ENCODE measurements around the gene NCAPH2. TPM values are rescaled to one million over a fixed set of nuclear protein-coding genes. Genes with fewer than 3 reads are reported as not detected.

NCAPH2 gene
- total and polyA plus RNA-seq, 2 experiments from 2014 or later = 28.6 to 61.0 TPM

DNA sequence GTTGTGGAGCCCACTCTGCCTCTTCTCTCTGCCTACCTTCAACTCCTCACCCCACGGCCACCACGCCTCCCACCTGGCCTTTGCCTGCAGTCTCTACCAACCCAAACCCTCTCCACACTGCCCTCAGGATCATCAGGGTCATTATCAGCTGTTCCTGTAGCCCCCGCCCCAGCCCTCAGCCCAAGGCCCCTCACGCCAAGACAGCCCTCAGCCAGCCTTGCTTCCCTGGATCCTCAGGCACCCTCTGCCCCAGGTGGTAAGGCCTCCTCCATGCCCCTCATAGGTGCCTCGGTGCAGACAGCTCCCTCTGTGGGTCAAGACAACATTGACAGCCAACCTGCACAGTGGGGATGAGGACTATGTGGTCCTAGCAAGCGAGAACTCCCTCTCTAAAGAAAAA, 34.9 kb upstream of the NCAPH2 start:
- peak; percentile 34 for DNase-seq
- peak overlapping the region; percentile 88 for H3K4me2 ChIP-seq (ENCODE audit: unreplicated experiment)

DNA sequence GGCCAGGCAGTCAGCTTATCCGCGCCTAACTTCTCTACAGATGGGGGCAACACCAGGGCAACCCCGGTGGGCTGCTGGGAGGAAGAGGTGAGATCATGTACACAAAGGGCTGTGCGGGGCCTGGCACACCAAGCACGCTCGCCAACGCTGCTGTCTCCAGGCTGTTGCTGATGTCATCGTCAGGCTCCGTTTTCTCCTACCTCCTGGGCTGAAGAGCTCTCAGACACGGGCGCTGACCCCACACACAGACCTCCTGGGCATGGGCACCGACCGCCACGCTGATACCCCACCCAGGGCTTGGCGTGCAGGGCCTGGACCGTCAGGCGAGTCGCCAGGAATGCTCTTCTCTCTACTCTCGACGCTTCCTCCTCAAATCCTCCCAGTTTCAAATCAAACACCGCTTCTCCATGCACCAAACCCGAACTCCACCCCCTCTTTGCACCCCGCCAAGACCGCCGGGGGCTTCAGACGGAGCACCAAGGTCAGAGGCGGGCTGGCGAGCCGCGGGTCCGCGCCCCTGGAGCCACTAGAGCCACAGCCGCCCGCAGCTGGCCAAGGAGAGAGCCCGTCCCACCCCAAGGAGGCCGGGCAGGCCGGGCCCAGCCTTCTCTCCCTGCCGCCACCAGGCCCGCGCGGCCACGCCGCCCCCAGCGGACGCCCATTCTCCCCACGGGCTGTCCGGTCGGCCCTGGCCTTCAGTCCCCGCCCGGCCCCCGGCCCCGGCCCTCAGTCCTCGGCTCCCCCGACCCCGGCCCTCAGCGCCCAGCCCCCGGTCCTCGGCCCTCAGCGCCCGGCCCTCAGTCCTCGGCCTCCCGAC, 34.0 kb upstream of the NCAPH2 start:
- in situ Hi-C loops (cut with MboI) = no loop called here
- peak overlapping the region; percentile 74 for H3K27ac ChIP-seq
- peak; percentile 90 for DNase-seq
- no peaks in the 10 kb centered on the region for H3K27me3 ChIP-seq (replicated peaks; ENCODE audit: insufficient read depth)
- peak overlapping the region; percentile 80 for H3K4me3 ChIP-seq
- H3F3A ChIP-seq (ENCODE audit: insufficient read depth) = no peaks in the 10 kb centered on the region
- H3K9me2 ChIP-seq (ENCODE audit: insufficient read depth) = no peaks in the 10 kb centered on the region
- H3K4me2 ChIP-seq (ENCODE audit: unreplicated experiment) = peak overlapping the region; percentile 88
- peaks cover 56% of the 10 kb centered on the region for H3K79me2 ChIP-seq (ENCODE audit: insufficient read depth)
- H3K9ac ChIP-seq = peak overlapping the region; percentile 83
- TF ChIP-seq EZH2 (IDR thresholded peaks at IDR 0.05; ENCODE audit: insufficient read depth, poor library complexity, severe bottlenecking) = no peak
- TF ChIP-seq EZH2phosphoT487 (IDR thresholded peaks at IDR 0.05; ENCODE audit: insufficient read depth, low read depth) = no peak
- 2% methylated on average over 32 to 58 of the region's 62 CpGs for WGBS, 2 experiments (ENCODE audit: low coverage in 1 of 2, low lambda C conversion rate in 2 of 2, missing lambda C conversion rate in 2 of 2)
- H3K36me3 ChIP-seq (ENCODE audit: low read depth) = no peaks in the 10 kb centered on the region
- H4K20me1 ChIP-seq (ENCODE audit: insufficient read depth) = no peaks in the 10 kb centered on the region; the same call in 1 of the 2 replicates
- no peak overlapping the region for H2AFZ ChIP-seq
- H3K9me3 ChIP-seq (ENCODE audit: low read depth) = no peaks in the 10 kb centered on the region
- peaks cover 27% of the 10 kb centered on the region for H3K4me1 ChIP-seq (ENCODE audit: insufficient read depth)

More for the DNA sequence above, 34.9 kb upstream of the NCAPH2 start:
- TF ChIP-seq EZH2phosphoT487 (IDR thresholded peaks at IDR 0.05; ENCODE audit: insufficient read depth, low read depth) (no peak), EZH2 (IDR thresholded peaks at IDR 0.05; ENCODE audit: insufficient read depth, poor library complexity, severe bottlenecking) (no peak)
- in situ Hi-C loops (cut with MboI) = no loop called here
- H3K4me1 ChIP-seq (ENCODE audit: insufficient read depth) = peaks cover 27% of the 10 kb centered on the region
- no peaks in the 10 kb centered on the region for H3K9me2 ChIP-seq (ENCODE audit: insufficient read depth)
- H3K4me3 ChIP-seq = peak overlapping the region; percentile 80
- H3K9me3 ChIP-seq (ENCODE audit: low read depth) = no peaks in the 10 kb centered on the region
- H3K79me2 ChIP-seq (ENCODE audit: insufficient read depth) = peaks cover 66% of the 10 kb centered on the region
- H2AFZ ChIP-seq = no peak overlapping the region
- peak overlapping the region; percentile 74; the same call in 1 of the 2 replicates for H3K27ac ChIP-seq
- no peaks in the 10 kb centered on the region for H3F3A ChIP-seq (ENCODE audit: insufficient read depth)
- H4K20me1 ChIP-seq (ENCODE audit: insufficient read depth) = no peaks in the 10 kb centered on the region; the same call in 1 of the 2 replicates
- H3K9ac ChIP-seq = peak overlapping the region; percentile 83
- H3K27me3 ChIP-seq (replicated peaks; ENCODE audit: insufficient read depth) = no peaks in the 10 kb centered on the region
- H3K36me3 ChIP-seq (ENCODE audit: low read depth) = no peaks in the 10 kb centered on the region
- 83 to 86% methylated on average over 6 of the region's 6 CpGs for WGBS, 2 experiments (ENCODE audit: low coverage in 1 of 2, low lambda C conversion rate in 2 of 2, missing lambda C conversion rate in 2 of 2)

DNA sequence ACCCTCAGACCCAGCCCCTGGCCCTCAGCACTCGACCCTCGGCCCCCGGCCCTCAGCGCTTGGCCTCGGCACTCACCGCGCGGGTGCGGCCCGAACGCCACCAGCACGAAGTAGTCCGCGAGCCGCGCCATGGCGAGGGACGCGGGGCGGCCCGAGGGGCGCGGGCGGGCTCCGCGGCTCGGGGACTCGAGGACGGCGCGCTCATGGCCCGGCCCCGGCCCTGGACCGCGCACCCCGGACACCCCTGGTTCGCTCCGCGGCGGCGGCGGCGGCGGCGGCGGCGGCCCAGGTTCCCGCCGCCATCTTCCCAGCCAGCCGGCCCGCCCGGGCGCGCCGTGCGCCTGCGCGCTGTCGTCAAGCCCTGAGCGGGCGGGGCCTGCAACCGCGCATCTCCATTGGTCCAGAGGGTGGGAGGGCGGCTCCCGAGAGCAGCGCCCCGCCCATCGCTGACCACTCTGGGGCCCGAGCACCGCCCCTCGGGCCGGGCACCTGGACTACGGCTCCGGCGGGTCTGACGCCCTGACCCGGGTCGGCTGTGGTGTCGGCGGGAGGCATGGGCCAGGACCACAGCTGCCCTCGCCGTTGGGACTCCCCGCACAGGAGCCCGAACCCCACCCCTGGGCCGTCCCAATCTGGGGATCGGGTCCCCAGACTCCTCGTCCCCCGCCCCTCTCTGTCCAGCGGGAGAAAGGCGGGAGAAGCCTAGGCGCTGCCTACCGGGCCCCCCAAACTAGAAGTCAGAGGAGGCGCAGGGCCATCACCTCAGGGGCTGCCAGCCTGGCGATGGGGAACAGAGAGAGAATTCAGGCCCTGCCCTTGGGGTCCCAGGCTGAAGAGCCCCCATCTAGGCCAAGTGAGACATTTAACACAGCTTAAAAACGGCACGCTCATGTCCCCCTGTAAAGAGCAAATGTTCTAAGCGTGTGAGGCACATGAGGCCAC, 33.0 kb upstream of the NCAPH2 start, which contains the start of gene SBF1:
Gene SBF1, minus strand, starts transcription at position 326 of the 942 bp plus-strand sequence. Its CDS starts 195 bp downstream, at position 131.
- peak within 1 kb of the TSS; percentile 74 for H3K27ac ChIP-seq
- no peaks in the 10 kb centered on the region; the same call in 1 of the 2 replicates for H4K20me1 ChIP-seq (ENCODE audit: insufficient read depth)
- TF ChIP-seq EZH2 (IDR thresholded peaks at IDR 0.05; ENCODE audit: insufficient read depth, poor library complexity, severe bottlenecking) (no peak), EZH2phosphoT487 (IDR thresholded peaks at IDR 0.05; ENCODE audit: insufficient read depth, low read depth) (no peak)

DNA sequence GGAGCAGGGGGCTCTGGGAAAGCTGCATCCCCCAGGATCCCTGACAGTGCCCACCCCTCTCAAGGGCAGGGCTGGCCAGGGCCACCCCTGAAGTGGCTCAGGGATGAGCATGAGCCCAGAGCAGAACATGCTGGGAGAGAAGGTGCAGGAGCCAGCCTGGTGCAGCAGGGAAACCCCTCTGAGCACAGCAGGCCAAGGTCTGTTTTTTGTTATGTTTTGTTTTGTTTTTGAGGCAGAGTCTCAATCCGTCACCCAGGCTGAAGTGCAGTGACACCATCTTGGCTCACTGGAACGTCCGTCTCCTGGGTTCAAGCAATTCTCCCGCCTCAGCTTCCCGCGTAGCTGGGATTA, 32.4 kb upstream of the NCAPH2 start:
- Histone ChIP-seq H3K79me2 (ENCODE audit: insufficient read depth) (peaks cover 40% of the 10 kb centered on the region), H3K9me2 (ENCODE audit: insufficient read depth) (no peaks in the 10 kb centered on the region), H4K20me1 (ENCODE audit: insufficient read depth) (no peaks in the 10 kb centered on the region; the same call in 1 of the 2 replicates), H3F3A (ENCODE audit: insufficient read depth) (no peaks in the 10 kb centered on the region), H3K9ac (peak overlapping the region; percentile 75), H2AFZ (peak overlapping the region; percentile 75), H3K4me2 (ENCODE audit: unreplicated experiment) (no peak overlapping the region), H3K4me3 (peak overlapping the region; percentile 65; the same call in 1 of the 2 replicates), H3K27me3 (replicated peaks; ENCODE audit: insufficient read depth) (no peaks in the 10 kb centered on the region), H3K27ac (no peak overlapping the region), H3K4me1 (ENCODE audit: insufficient read depth) (peaks cover 17% of the 10 kb centered on the region), H3K9me3 (ENCODE audit: low read depth) (no peaks in the 10 kb centered on the region), H3K36me3 (ENCODE audit: low read depth) (no peaks in the 10 kb centered on the region)
- in situ Hi-C loops (cut with MboI) = no loop called here
- TF ChIP-seq EZH2phosphoT487 (IDR thresholded peaks at IDR 0.05; ENCODE audit: insufficient read depth, low read depth) (no peak), EZH2 (IDR thresholded peaks at IDR 0.05; ENCODE audit: insufficient read depth, poor library complexity, severe bottlenecking) (no peak)
- 92 to 94% methylated on average over 6 of the region's 6 CpGs for WGBS, 2 experiments (ENCODE audit: low coverage in 1 of 2, low lambda C conversion rate in 2 of 2, missing lambda C conversion rate in 2 of 2)
- DNase-seq = no peak

More for the DNA sequence above, 33.0 kb upstream of the NCAPH2 start, which contains the start of gene SBF1:
- Histone ChIP-seq H3K79me2 (ENCODE audit: insufficient read depth) (peaks cover 47% of the 10 kb centered on the region), H3K4me1 (ENCODE audit: insufficient read depth) (peaks cover 22% of the 10 kb centered on the region), H3K4me2 (ENCODE audit: unreplicated experiment) (peak within 1 kb of the TSS; percentile 88), H3K9ac (peak within 1 kb of the TSS; percentile 83), H3K36me3 (ENCODE audit: low read depth) (no peaks in the 10 kb centered on the region), H2AFZ (peak within 1 kb of the TSS; percentile 75), H3F3A (ENCODE audit: insufficient read depth) (no peaks in the 10 kb centered on the region), H3K27me3 (replicated peaks; ENCODE audit: insufficient read depth) (no peaks in the 10 kb centered on the region), H3K4me3 (peak within 1 kb of the TSS; percentile 80), H3K9me3 (ENCODE audit: low read depth) (no peaks in the 10 kb centered on the region), H3K9me2 (ENCODE audit: insufficient read depth) (no peaks in the 10 kb centered on the region)
- DNase-seq = peak; percentile 98
- in situ Hi-C loops (cut with MboI) = no loop called here
- 1 to 2% methylated on average over 20 to 67 of the region's 97 CpGs for WGBS, 2 experiments (ENCODE audit: low coverage in 1 of 2, low lambda C conversion rate in 2 of 2, missing lambda C conversion rate in 2 of 2)

Measured in GM23248 (cell line).